Astrocyte of the spinal cord (primary cell): Measurements from ENCODE around the gene FTCDNL1.

Source experiments
- DNase-seq: peaks from one replicate; pipeline ENCODE4 v3.0.0; 2011; ENCODE audit warnings: low read depth, low spot score
- H3K4me3 ChIP-seq: 2 replicates; pipeline ENCODE4 v1.5.1; 2011; ENCODE audit warnings: low read depth, mild to moderate bottlenecking, low read length, moderate library complexity
- CTCF ChIP-seq: IDR thresholded peaks from 2 replicates; pipeline ENCODE4 v1.5.1; 2012; ENCODE audit warnings: low read depth, mild to moderate bottlenecking, low read length, inconsistent platforms
- in situ Hi-C: cut with HindIII; loops from 2 replicates; pipeline ENCODE4 v1.10.0; 2017; ENCODE audit warnings: low sequenced_read_pairs

FTCDNL1 gene

GRCh38 chr2:199874209-199874608 is 23.2 kb upstream of the FTCDNL1 start:
- in situ Hi-C loops, result no loop called here
- H3K4me3 ChIP-seq, result no peak overlapping the region
- no peak for DNase-seq
- TF ChIP-seq CTCF, result no peak

GRCh38 chr2:199870581-199870980 is 19.6 kb upstream of the FTCDNL1 start:
- in situ Hi-C loops, result no loop called here
- no peak for DNase-seq
- H3K4me3 ChIP-seq, result no peak overlapping the region
- no peak for TF ChIP-seq CTCF

- DNase-seq, result no peak
- in situ Hi-C loops, result no loop called here
- TF ChIP-seq CTCF, result no peak
- no peak overlapping the region for H3K4me3 ChIP-seq
These were observed 18.7 kb upstream of the FTCDNL1 start for GRCh38 chr2:199869653-199870052.

- no peak for DNase-seq
- TF ChIP-seq CTCF, result no peak
- no peak overlapping the region for H3K4me3 ChIP-seq
- in situ Hi-C loops, result no loop called here
These were observed 18.2 kb upstream of the FTCDNL1 start for GRCh38 chr2:199869227-199869541.

- no peak for DNase-seq
- no peak overlapping the region for H3K4me3 ChIP-seq
- TF ChIP-seq CTCF, result no peak
- in situ Hi-C loops, result no loop called here
These were observed 17.6 kb upstream of the FTCDNL1 start for GRCh38 chr2:199868431-199869226.

GRCh38 chr2:199865905-199866304 is 14.9 kb upstream of the FTCDNL1 start:
- in situ Hi-C loops, result no loop called here
- TF ChIP-seq CTCF, result no peak
- DNase-seq, result no peak
- H3K4me3 ChIP-seq, result no peak overlapping the region
